SK-N-SH (cell line): Measurements from ENCODE around the gene SIL1. TPM values are rescaled to one million over a fixed set of nuclear protein-coding genes. Genes with fewer than 3 reads are reported as not detected.

Experiments used
- CTCF ChIA-PET: fragments of 300-600, 350-600 bp; formaldehyde crosslinking; extraction: SDS; loops from one replicate; lab custom pipeline; 2021; lab: Yijun Ruan, JAX
- POLR2A ChIA-PET: fragments of 350-600 bp; sonication (Branson Sonifier 250); formaldehyde crosslinking; extraction: SDS; loops from one replicate; lab custom pipeline; 2020; ENCODE audit warnings: antibody characterized with exemption, inconsistent platforms; lab: Yijun Ruan, JAX
- DNase-seq: peaks from one replicate; pipeline ENCODE4 v3.0.0; 2012
- H2AFZ ChIP-seq: fragments of 200-600 bp; sonication (generic); 2 replicates; pipeline ENCODE4 v1.8.1; 2016; ENCODE audit warnings: antibody characterized with exemption, mild to moderate bottlenecking, low read depth
- H3F3A ChIP-seq: fragments of 200-600 bp; sonication (generic); replicated peaks from 2 replicates; pipeline ENCODE3; 2016; ENCODE audit warnings: antibody characterized with exemption, mild to moderate bottlenecking; ENCODE audit not compliant: insufficient read depth
- H3K27ac ChIP-seq, 2 experiments: fragments of 200-500 bp in 1 of 2; fragments of 200-600 bp in 1 of 2; sonication (Bioruptor generic) in 1 of 2; sonication (generic), shearing (Covaris generic) in 1 of 2; 2 replicates each; pipeline versions ENCODE4 v1.5.1 to v1.6.1; 2014 to 2016; ENCODE audit warnings: low read depth in 2 of 2, inconsistent platforms in 1 of 2, low read length in 1 of 2, mild to moderate bottlenecking in 1 of 2, mixed read lengths in 1 of 2
- H3K27me3 ChIP-seq: fragments of 200-600 bp; sonication (generic), shearing (Covaris generic); 2 replicates; pipeline ENCODE4 v1.6.1; 2016; ENCODE audit warnings: mixed run types; ENCODE audit not compliant: insufficient read depth
- H3K36me3 ChIP-seq, 2 experiments: fragments of 200-500 bp in 1 of 2; fragments of 200-600 bp in 1 of 2; sonication (Bioruptor generic) in 1 of 2; sonication (generic) in 1 of 2; replicated peaks in 1 of 2; 2 replicates each; pipeline versions ENCODE3 to v1.5.1; 2014 to 2016; ENCODE audit warnings: low read length in 1 of 2, mild to moderate bottlenecking in 1 of 2; ENCODE audit not compliant: insufficient read depth in 2 of 2, control insufficient read depth in 1 of 2
- H3K4me1 ChIP-seq, 2 experiments: fragments of 200-500 bp in 1 of 2; fragments of 200-600 bp in 1 of 2; sonication (Bioruptor generic) in 1 of 2; sonication (generic), shearing (Covaris generic) in 1 of 2; 2 replicates each; pipeline versions ENCODE4 v1.5.1 to v1.6.1; 2014 to 2016; ENCODE audit warnings: low read depth in 1 of 2, low read length in 1 of 2, mixed run types in 1 of 2; ENCODE audit not compliant: insufficient read depth in 2 of 2, control insufficient read depth in 1 of 2
- H3K4me2 ChIP-seq: fragments of 200-600 bp; sonication (generic), shearing (Covaris generic); 2 replicates; pipeline ENCODE4 v1.6.1; 2017; ENCODE audit warnings: mixed run types
- H3K4me3 ChIP-seq, 2 experiments: fragments of 200-500 bp in 1 of 2; fragments of 200-600 bp in 1 of 2; sonication (Bioruptor generic) in 1 of 2; sonication (generic), shearing (Covaris generic) in 1 of 2; 2 replicates each; pipeline versions ENCODE4 v1.5.1 to v1.8.1; 2014 to 2016; ENCODE audit warnings: low read depth in 2 of 2, inconsistent platforms in 1 of 2, low read length in 1 of 2, mild to moderate bottlenecking in 1 of 2, mixed read lengths in 1 of 2, moderate library complexity in 1 of 2
- H3K79me2 ChIP-seq: fragments of 200-600 bp; sonication (generic); 2 replicates; pipeline ENCODE4 v1.8.1; 2017; ENCODE audit warnings: mild to moderate bottlenecking; ENCODE audit not compliant: insufficient read depth
- H3K9ac ChIP-seq: fragments of 200-600 bp; sonication (generic); 2 replicates; pipeline ENCODE4 v1.6.1; 2017; ENCODE audit warnings: mixed run types
- H3K9me2 ChIP-seq: fragments of 200-600 bp; sonication (generic); 2 replicates; pipeline ENCODE4 v1.6.1; 2017; ENCODE audit warnings: mixed run types
- H3K9me3 ChIP-seq: fragments of 200-600 bp; sonication (generic); 2 replicates; pipeline ENCODE4 v1.6.1; 2017; ENCODE audit warnings: mixed run types, mild to moderate bottlenecking, moderate library complexity
- H4K20me1 ChIP-seq: fragments of 200-600 bp; sonication (generic); 2 replicates; pipeline ENCODE4 v1.6.1; 2017; ENCODE audit warnings: mild to moderate bottlenecking, mixed run types; ENCODE audit not compliant: insufficient read depth
- CHD2 ChIP-seq: fragments of 150-350 bp; IDR thresholded peaks from 2 replicates; pipeline ENCODE4 v1.6.1; 2018; ENCODE audit warnings: low read length; ENCODE audit not compliant: partially characterized antibody
- ELF1 ChIP-seq: IDR thresholded peaks from 2 replicates; pipeline ENCODE4 v1.4.0; 2012
- EP300 ChIP-seq, 2 experiments: IDR thresholded peaks; 2 replicates each; pipeline versions ENCODE4 v1.4.0 to v1.6.1; 2012; ENCODE audit warnings: borderline replicate concordance in 1 of 2, low read depth in 1 of 2, low read length in 1 of 2
- FOSL2 ChIP-seq: IDR thresholded peaks from 2 replicates; pipeline ENCODE4 v1.4.0; 2012; ENCODE audit warnings: low read depth, mild to moderate bottlenecking, moderate library complexity, borderline replicate concordance
- GABPA ChIP-seq: IDR thresholded peaks from 2 replicates; pipeline ENCODE4 v1.4.0; 2012; ENCODE audit warnings: low read depth, mild to moderate bottlenecking
- GATA2 ChIP-seq: sonication (generic); formaldehyde crosslinking; IDR thresholded peaks from 2 replicates; pipeline ENCODE4 v1.5.0; 2020; ENCODE audit warnings: mild to moderate bottlenecking, missing genetic modification reagents
- JUND ChIP-seq: IDR thresholded peaks from 2 replicates; pipeline ENCODE4 v1.4.0; 2012
- MEF2A ChIP-seq: IDR thresholded peaks from 2 replicates; pipeline ENCODE4 v1.4.0; 2012; ENCODE audit warnings: low read depth, borderline replicate concordance
- MXI1 ChIP-seq: IDR thresholded peaks from 2 replicates; pipeline ENCODE4 v1.6.1; 2012; ENCODE audit warnings: mild to moderate bottlenecking, low read depth, low read length, improper control_type of control experiment
- NRF1 ChIP-seq: IDR thresholded peaks from 2 replicates; pipeline ENCODE4 v1.6.1; 2012; ENCODE audit warnings: low read depth, mild to moderate bottlenecking, low read length
- POLR2AphosphoS5 ChIP-seq: IDR thresholded peaks from 2 replicates; pipeline ENCODE4 v1.6.1; 2012; ENCODE audit warnings: low read depth, low read length
- RFX5 ChIP-seq: IDR thresholded peaks from 2 replicates; pipeline ENCODE4 v1.6.1; 2012; ENCODE audit warnings: mild to moderate bottlenecking, improper control_type of control experiment, low read length
- RXRA ChIP-seq: IDR thresholded peaks from 2 replicates; pipeline ENCODE4 v1.4.0; 2012; ENCODE audit warnings: low read depth, mild to moderate bottlenecking, borderline replicate concordance
- SIN3A ChIP-seq: IDR thresholded peaks from 2 replicates; pipeline ENCODE4 v1.6.1; 2012; ENCODE audit warnings: low read depth, mild to moderate bottlenecking, low read length, moderate library complexity, borderline replicate concordance
- TAF1 ChIP-seq: IDR thresholded peaks from 2 replicates; pipeline ENCODE4 v1.6.1; 2012; ENCODE audit warnings: low read depth, mild to moderate bottlenecking, low read length, moderate library complexity, borderline replicate concordance
- TCF12 ChIP-seq: IDR thresholded peaks from 2 replicates; pipeline ENCODE4 v1.4.0; 2012
- TEAD4 ChIP-seq: IDR thresholded peaks from 2 replicates; pipeline ENCODE4 v1.4.0; 2012; ENCODE audit warnings: mild to moderate bottlenecking, borderline replicate concordance; ENCODE audit not compliant: insufficient read depth
- YY1 ChIP-seq: IDR thresholded peaks from 2 replicates; pipeline ENCODE4 v1.4.0; 2012; ENCODE audit warnings: low read depth, mild to moderate bottlenecking
- WGBS: methylation state at CpG from one replicate; pipeline ENCODE4 v1.1.6; 2017; ENCODE audit warnings: low lambda C conversion rate; 5-methylcytosine and 5-hydroxymethylcytosine counted together
- polyA plus RNA-seq, 3 experiments: library from polyadenylated mRNA; depleted of rRNA; stranded (reverse); fragments of >200 nt; gene quantifications; 2 replicates each; pipeline ENCODE4 v1.2.3, GENCODE V29; 2012
- TF ChIP-seq, protein P1 (sequence below): IDR thresholded peaks from 2 replicates; pipeline ENCODE4; 2012
- TF ChIP-seq, protein P2 (sequence below): fragments of 150-350 bp; IDR thresholded peaks from 2 replicates; pipeline ENCODE4 v1.6.1; 2016; ENCODE audit warnings: mild to moderate bottlenecking, low read depth, low read length
- TF ChIP-seq, protein P3 (sequence below): IDR thresholded peaks from 2 replicates; pipeline ENCODE4 v1.4.0; 2012; ENCODE audit warnings: low read depth, borderline replicate concordance

The SIL1 gene
- polyA plus RNA-seq, 1 of the 3 experiments (the other 2 are of a cell fraction) = 25.9 TPM

DNA sequence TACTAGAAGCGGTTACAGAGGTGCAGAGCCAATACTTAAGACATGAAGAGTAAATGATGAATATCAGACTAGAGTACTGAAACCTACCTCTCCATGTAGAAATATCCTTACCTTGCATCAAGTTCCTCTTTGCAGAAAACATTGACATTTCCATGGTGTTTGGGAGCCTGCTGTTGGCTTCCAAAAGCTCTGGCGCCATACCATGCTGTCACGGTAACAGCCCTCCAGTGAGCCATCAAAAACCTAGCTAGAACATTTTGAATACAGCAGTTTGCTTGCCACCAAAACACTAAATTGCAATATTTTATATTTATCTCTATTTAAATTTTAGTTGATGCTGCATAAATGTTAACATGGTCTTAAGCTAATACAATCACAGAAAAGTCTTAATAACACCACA is 179.0 kb downstream of the SIL1 start:
- no peaks in the 10 kb centered on the region for H3K9me2 ChIP-seq
- H3K27me3 ChIP-seq = no peaks in the 10 kb centered on the region
- ChIA-PET POLR2A (no interaction called here), CTCF (no interaction called here)
- no peak overlapping the region for H2AFZ ChIP-seq
- H3K9me3 ChIP-seq = no peaks in the 10 kb centered on the region
- H3K4me3 ChIP-seq = no peak overlapping the region
- no peak for DNase-seq
- no peak for TF ChIP-seq GABPA
- TF ChIP-seq TAF1 = no peak
- TF ChIP-seq, protein P1, sequence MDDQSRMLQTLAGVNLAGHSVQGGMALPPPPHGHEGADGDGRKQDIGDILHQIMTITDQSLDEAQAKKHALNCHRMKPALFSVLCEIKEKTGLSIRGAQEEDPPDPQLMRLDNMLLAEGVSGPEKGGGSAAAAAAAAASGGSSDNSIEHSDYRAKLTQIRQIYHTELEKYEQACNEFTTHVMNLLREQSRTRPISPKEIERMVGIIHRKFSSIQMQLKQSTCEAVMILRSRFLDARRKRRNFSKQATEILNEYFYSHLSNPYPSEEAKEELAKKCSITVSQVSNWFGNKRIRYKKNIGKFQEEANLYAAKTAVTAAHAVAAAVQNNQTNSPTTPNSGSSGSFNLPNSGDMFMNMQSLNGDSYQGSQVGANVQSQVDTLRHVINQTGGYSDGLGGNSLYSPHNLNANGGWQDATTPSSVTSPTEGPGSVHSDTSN = no peak
- no peak for TF ChIP-seq NRF1
- no peak overlapping the region for H3K4me2 ChIP-seq
- no peaks in the 10 kb centered on the region; the same call in 1 of the 2 replicates for H4K20me1 ChIP-seq
- H3K27ac ChIP-seq = no peak overlapping the region
- no peak overlapping the region for H3K9ac ChIP-seq
- 93% methylated on average over 3 of the region's 3 CpGs for WGBS
- H3K79me2 ChIP-seq = no peaks in the 10 kb centered on the region
- peaks cover 0 to 10% of the 10 kb centered on the region in 2 experiments for H3K36me3 ChIP-seq
- peaks cover 5% of the 10 kb centered on the region for H3F3A ChIP-seq
- H3K4me1 ChIP-seq = peaks cover 2 to 5% of the 10 kb centered on the region in 2 experiments; a peak in 2 of 4 replicates

DNA sequence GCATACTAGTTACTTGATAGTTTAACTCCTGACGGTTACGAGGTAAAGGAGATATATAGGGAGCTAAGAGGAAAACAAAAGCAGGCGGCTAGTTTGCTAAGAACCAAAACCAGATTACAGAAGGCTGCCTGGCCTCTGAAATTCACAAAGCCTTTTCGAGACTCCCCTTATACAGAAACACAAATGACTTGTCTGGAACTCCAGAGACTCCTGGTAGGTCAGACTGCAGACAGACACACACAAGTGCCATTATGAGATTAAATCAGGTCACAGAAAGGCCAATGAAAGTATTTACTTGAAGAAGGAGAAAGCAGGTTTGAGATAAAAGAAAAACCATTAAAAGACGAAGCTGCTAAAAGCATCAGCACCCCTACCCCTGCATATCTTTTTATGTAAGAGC is 180.5 kb downstream of the SIL1 start:
- ChIA-PET POLR2A (no interaction called here), CTCF (no interaction called here)
- no peak overlapping the region for H2AFZ ChIP-seq
- H3K9me3 ChIP-seq = no peaks in the 10 kb centered on the region
- peaks cover 2 to 5% of the 10 kb centered on the region in 2 experiments; a peak in 2 of 4 replicates for H3K4me1 ChIP-seq
- no peaks in the 10 kb centered on the region for H3K27me3 ChIP-seq
- H3K36me3 ChIP-seq = peaks cover 6 to 7% of the 10 kb centered on the region in 2 experiments
- DNase-seq = peak; percentile 16
- no peak overlapping the region for H3K4me3 ChIP-seq
- peaks cover 5% of the 10 kb centered on the region for H3F3A ChIP-seq
- H4K20me1 ChIP-seq = no peaks in the 10 kb centered on the region; the same call in 1 of the 2 replicates
- H3K79me2 ChIP-seq = no peaks in the 10 kb centered on the region
- no peaks in the 10 kb centered on the region for H3K9me2 ChIP-seq
- WGBS = 93% methylated on average over 5 of the region's 5 CpGs
- H3K27ac ChIP-seq = peak overlapping the region in 1 of 2 experiments; percentile 75; a peak in 2 of 4 replicates
- H3K9ac ChIP-seq = no peak overlapping the region
- no peak for TF ChIP-seq SIN3A
- H3K4me2 ChIP-seq = no peak overlapping the region

DNA sequence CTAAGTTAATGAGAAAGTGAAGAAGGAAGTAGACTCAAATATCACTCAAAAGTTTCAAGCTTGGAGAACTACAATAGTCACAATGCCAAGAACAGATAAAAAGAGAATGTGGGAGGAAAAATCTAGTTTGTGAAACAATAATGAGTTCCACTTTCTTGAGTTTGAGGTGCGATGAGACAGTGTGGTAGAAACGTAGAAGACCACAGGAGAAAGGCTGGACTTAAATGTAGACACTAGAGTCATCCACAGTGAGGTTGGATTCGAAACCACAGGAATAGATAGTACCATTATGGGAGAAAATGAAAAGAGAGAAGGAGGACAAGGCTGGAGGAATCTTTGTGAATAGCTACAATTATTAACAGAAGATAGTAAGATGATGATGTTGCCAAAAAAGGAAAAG is 182.0 kb downstream of the SIL1 start:
- peaks cover 5% of the 10 kb centered on the region for H3F3A ChIP-seq
- no peak overlapping the region for H3K4me3 ChIP-seq
- WGBS = 91% methylated on average over 3 of the region's 3 CpGs
- no peak overlapping the region for H3K4me2 ChIP-seq
- H3K36me3 ChIP-seq = peaks cover 6 to 8% of the 10 kb centered on the region in 2 experiments
- no peak overlapping the region for H3K9ac ChIP-seq
- no peak overlapping the region for H3K27ac ChIP-seq
- no peak overlapping the region for H2AFZ ChIP-seq
- POLR2A ChIA-PET = no interaction called here
- H3K79me2 ChIP-seq = no peaks in the 10 kb centered on the region
- CTCF ChIA-PET = no interaction called here
- no peak for DNase-seq
- H3K27me3 ChIP-seq = no peaks in the 10 kb centered on the region
- no peaks in the 10 kb centered on the region for H3K9me3 ChIP-seq
- no peaks in the 10 kb centered on the region; the same call in 1 of the 2 replicates for H4K20me1 ChIP-seq
- H3K9me2 ChIP-seq = no peaks in the 10 kb centered on the region
- H3K4me1 ChIP-seq = peaks cover 2 to 5% of the 10 kb centered on the region in 2 experiments; a peak in 2 of 4 replicates
- no peak for TF ChIP-seq RXRA
- TF ChIP-seq, protein P2, sequence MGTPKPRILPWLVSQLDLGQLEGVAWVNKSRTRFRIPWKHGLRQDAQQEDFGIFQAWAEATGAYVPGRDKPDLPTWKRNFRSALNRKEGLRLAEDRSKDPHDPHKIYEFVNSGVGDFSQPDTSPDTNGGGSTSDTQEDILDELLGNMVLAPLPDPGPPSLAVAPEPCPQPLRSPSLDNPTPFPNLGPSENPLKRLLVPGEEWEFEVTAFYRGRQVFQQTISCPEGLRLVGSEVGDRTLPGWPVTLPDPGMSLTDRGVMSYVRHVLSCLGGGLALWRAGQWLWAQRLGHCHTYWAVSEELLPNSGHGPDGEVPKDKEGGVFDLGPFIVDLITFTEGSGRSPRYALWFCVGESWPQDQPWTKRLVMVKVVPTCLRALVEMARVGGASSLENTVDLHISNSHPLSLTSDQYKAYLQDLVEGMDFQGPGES = no peak
- TF ChIP-seq EP300 (IDR thresholded peaks at IDR 0.05; ENCODE audit: borderline replicate concordance in 1 of 2, low read depth in 1 of 2, low read length in 1 of 2) = no peak
- TF ChIP-seq POLR2AphosphoS5 = no peak
- TF ChIP-seq GABPA = no peak
- TF ChIP-seq ELF1 = no peak
- TF ChIP-seq TCF12 = no peak
- no peak for TF ChIP-seq SIN3A
- TF ChIP-seq YY1 = no peak
- no peak for TF ChIP-seq GATA2 (CRISPR knock-in tag)
- TF ChIP-seq MEF2A = no peak
- TF ChIP-seq MXI1 = no peak
- no peak for TF ChIP-seq TAF1
- no peak for TF ChIP-seq RFX5
- no peak for TF ChIP-seq FOSL2
- TF ChIP-seq JUND = no peak
- TF ChIP-seq, protein P3, sequence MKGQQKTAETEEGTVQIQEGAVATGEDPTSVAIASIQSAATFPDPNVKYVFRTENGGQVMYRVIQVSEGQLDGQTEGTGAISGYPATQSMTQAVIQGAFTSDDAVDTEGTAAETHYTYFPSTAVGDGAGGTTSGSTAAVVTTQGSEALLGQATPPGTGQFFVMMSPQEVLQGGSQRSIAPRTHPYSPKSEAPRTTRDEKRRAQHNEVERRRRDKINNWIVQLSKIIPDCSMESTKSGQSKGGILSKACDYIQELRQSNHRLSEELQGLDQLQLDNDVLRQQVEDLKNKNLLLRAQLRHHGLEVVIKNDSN = no peak
- no peak for TF ChIP-seq TEAD4
- no peak for TF ChIP-seq CHD2
